ENCODE data around the gene OR9Q1.
"Not testable (repeated sequence)": the region's sequence is repeated elsewhere in the genome, so short reads cannot be mapped to it uniquely, and the experiment has no call there.

The OR9Q1 gene, protein sequence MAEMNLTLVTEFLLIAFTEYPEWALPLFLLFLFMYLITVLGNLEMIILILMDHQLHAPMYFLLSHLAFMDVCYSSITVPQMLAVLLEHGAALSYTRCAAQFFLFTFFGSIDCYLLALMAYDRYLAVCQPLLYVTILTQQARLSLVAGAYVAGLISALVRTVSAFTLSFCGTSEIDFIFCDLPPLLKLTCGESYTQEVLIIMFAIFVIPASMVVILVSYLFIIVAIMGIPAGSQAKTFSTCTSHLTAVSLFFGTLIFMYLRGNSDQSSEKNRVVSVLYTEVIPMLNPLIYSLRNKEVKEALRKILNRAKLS

DNA sequence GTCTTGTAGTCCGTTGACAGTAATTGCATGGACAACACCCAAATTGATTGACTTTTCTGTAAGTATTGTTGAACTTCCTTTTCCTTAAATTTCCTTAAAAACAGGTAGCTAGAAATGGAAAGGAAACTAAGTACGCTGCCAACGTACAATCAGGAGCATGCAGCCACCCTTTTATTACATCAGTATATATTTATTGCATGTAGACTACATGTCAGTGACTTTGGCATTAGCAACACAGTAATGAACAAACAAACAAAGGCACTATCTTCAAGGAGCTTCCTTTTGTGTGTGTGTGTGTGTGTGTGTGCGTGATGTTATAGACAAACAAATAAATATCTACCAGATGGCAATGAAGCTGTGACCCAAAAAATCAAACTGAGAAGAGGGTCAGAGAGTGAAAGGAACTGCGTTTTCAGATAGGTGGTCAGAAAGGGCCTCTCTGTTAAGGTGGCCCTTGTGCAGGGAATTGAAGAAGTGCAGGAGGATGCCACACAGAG is at the start of gene OR9Q1:
TSS of gene OR9Q1 (plus strand) at position 447 of the 497 bp plus-strand sequence. CDS start 155,564 bp downstream, outside the sequence.
- H3K4me3 ChIP-seq = no peak within 1 kb of the TSS
- H3K27me3 ChIP-seq (ENCODE audit: low read depth) = 0 out of 2 replicates have a peak, but pooled peaks cover 2% of the 10 kb centered on the region
- H3K36me3 ChIP-seq (replicated peaks) = no peaks in the 10 kb centered on the region
- H3K9me3 ChIP-seq = no peaks in the 10 kb centered on the region
- in situ Hi-C loops (cut with MboI; ENCODE audit: low sequenced_read_pairs) = no loop called here
- H3K4me1 ChIP-seq = no peaks in the 10 kb centered on the region
- no peak for DNase-seq (ENCODE audit: low spot score in 2 of 2)

DNA sequence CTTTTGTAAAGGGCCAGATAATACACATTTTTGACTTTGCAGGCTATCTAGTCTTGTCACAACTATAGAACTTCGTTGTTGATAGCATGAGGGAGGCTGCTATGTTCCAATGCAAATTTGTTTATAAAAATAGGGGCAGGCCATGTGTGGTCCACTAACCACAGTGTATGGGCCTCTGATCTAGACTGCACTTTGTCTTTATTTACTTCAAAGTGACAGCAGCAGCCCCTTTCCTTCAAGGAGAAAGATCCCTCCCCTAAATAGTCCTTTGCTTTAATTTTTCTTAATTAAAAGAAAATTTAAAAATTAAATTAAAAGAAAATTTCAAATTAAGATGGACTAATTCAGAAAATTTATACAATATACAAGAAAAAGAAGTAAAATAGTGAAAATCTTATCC is 49.5 kb upstream of the OR9Q1 start:
- Histone ChIP-seq H3K36me3 (replicated peaks) (no peaks in the 10 kb centered on the region), H3K27me3 (ENCODE audit: low read depth) (no peaks in the 10 kb centered on the region), H3K4me1 (no peaks in the 10 kb centered on the region), H3K9me3 (no peaks in the 10 kb centered on the region), H3K4me3 (no peak overlapping the region)
- DNase-seq (ENCODE audit: low spot score in 2 of 2) = no peak
- in situ Hi-C loops (cut with MboI; ENCODE audit: low sequenced_read_pairs) = no loop called here

DNA sequence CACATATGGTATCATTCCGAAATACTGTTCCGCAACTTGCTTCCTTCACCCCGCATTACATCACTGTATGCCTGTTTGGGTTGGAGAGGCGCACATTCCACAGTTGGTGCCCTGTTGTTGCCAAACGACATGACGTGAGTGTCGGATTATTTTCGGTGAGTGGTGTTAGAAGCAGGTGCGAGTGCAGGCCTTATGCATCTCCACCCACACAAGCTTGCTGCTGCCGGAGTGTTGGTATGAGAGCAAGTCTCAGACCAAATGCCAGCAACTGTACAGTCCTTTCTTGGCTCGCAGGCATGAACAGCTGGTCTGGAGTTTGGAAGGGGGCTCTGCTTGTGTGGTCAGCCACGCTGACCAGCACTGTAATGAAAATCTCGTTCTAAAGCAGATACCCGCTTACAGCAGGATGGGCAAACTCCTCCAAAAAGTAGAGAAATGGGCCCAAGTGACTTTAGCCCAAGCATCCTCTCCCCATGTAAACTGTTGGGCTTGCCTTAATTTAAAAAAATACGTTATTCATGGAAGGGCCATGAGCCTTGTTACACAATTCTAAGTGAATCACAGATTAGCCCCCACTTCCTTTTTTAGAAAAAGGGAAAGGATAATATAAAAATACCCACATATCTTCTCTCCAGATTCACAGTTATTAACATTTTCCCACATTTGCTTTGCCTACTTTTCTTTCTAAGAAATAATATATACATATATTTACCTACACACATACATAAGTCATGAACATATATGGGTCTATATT is 48.7 kb upstream of the OR9Q1 start:
- DNase-seq (ENCODE audit: low spot score in 2 of 2) = no peak
- no peak overlapping the region for H3K4me3 ChIP-seq
- H3K36me3 ChIP-seq (replicated peaks) = no peaks in the 10 kb centered on the region
- no peaks in the 10 kb centered on the region for H3K4me1 ChIP-seq
- no peaks in the 10 kb centered on the region for H3K9me3 ChIP-seq
- no peaks in the 10 kb centered on the region for H3K27me3 ChIP-seq (ENCODE audit: low read depth)
- in situ Hi-C loops (cut with MboI; ENCODE audit: low sequenced_read_pairs) = no loop called here

DNA sequence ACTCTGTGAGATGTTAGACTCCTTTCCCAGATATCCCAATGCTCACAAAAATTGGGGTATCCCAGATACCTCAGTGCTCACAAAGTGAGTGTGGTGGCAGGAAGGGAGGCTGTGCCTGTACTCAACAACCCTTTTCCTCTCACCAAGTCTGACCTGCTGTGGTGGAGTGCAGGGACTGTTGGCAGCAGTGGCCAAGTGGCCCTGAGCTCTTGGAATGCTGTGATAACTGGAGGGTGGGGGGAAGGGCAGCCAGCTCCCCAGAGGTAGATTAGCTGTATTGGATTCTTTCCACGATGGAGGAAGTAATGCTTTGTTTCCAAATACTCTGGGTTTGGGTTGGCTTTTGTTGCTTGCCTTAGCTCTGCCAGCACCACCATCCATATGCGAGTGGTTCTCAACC is 46.0 kb upstream of the OR9Q1 start:
- Histone ChIP-seq H3K36me3 (replicated peaks) (no peaks in the 10 kb centered on the region), H3K4me1 (no peaks in the 10 kb centered on the region), H3K27me3 (ENCODE audit: low read depth) (no peaks in the 10 kb centered on the region), H3K4me3 (no peak overlapping the region), H3K9me3 (no peaks in the 10 kb centered on the region)
- in situ Hi-C loops (cut with MboI; ENCODE audit: low sequenced_read_pairs) = no loop called here
- DNase-seq (ENCODE audit: low spot score in 2 of 2) = no peak

DNA sequence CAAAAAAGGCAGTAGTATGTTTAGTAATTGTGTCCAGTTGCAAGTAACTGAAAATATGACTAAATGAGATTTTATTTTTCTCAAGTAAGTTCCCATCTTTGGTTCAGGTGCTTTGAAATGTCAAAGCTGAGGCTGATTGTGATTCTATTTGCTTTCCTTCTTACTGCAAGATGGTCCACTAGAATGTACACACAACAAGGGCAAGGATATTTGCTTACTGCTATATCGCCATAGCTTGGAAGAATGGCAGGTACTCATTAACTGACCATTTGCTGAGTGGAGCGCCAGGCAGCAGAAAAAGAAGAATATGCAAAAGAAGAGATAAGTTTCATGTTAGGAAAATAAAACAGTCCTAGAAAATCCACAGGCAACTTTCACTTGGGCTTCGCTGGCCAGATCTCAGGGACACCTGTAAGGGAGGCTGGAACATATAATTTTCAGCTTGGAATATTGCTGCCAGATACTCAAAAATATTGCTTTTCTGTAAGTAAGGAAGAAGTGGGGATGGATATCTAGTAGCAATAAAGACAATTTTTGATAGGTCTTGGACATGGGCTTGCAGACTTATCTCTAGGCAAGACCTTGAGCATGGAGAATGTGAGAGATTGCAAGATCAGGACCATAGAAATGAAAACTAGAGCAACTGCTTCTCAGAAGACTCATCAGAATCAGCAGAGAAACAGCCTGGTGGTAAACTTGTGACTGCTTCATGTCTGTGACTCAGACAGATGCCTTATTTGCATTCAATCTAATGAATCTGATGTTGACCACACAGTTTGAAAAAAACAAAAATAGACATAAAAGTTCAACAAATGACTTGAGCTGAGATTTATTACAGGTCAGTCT is 44.8 kb upstream of the OR9Q1 start:
- H3K4me1 ChIP-seq = no peaks in the 10 kb centered on the region
- H3K9me3 ChIP-seq = no peaks in the 10 kb centered on the region
- in situ Hi-C loops (cut with MboI; ENCODE audit: low sequenced_read_pairs) = no loop called here
- no peak for DNase-seq (ENCODE audit: low spot score in 2 of 2)
- no peak overlapping the region for H3K4me3 ChIP-seq
- H3K36me3 ChIP-seq (replicated peaks) = no peaks in the 10 kb centered on the region
- H3K27me3 ChIP-seq (ENCODE audit: low read depth) = no peaks in the 10 kb centered on the region

DNA sequence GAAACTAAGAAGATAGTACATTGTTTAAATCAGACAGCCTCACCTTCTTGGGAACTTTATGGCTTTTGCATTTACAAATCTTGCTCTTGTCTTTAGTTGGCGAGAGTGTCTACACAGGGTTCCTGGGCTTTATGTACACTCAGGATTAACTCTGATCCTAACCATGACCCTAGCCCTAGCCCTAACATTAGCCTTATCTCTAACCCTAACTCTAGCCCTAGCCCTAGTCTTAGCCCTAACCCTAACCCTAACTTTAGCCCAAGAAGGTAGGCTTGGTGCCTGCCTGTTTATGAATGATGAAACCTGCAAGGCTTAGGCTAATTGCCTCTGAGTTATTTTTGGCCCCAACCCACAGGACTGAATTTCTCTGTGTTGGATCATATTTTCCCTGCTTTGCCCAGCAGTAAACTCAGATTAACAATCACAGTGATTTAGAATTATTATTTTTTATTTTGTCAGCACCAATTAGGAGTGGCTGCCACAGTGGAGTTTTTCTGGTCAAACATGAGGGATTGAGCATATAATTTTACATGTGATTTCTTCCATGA is 44.1 kb upstream of the OR9Q1 start:
- H3K27me3 ChIP-seq (ENCODE audit: low read depth) = no peaks in the 10 kb centered on the region
- H3K9me3 ChIP-seq = no peaks in the 10 kb centered on the region
- in situ Hi-C loops (cut with MboI; ENCODE audit: low sequenced_read_pairs) = no loop called here
- no peak for DNase-seq (ENCODE audit: low spot score in 2 of 2)
- no peaks in the 10 kb centered on the region for H3K4me1 ChIP-seq
- no peak overlapping the region for H3K4me3 ChIP-seq
- H3K36me3 ChIP-seq (replicated peaks) = no peaks in the 10 kb centered on the region

DNA sequence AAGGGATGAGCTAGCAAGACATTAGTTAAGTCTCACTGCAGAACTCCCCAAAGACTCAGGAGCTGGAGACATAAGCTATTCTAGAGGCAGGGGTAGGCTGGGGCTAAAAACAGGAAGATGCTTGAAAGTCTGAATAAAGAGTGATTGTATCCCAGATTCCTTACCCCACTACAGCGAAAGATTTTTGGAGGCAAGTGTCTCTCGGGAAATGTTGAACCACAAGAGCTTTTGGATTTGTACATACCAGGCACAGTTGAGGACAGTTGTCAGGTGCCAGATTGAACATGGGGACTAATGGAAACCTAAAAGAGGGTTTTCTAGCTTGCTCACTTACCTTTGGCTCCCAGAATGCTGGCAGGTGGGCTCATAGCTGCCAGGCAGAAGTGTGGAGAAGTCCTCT is 43.5 kb upstream of the OR9Q1 start:
- Histone ChIP-seq H3K27me3 (ENCODE audit: low read depth) (no peaks in the 10 kb centered on the region), H3K4me3 (no peak overlapping the region), H3K4me1 (no peaks in the 10 kb centered on the region), H3K9me3 (no peaks in the 10 kb centered on the region), H3K36me3 (replicated peaks) (no peaks in the 10 kb centered on the region)
- in situ Hi-C loops (cut with MboI; ENCODE audit: low sequenced_read_pairs) = no loop called here
- no peak for DNase-seq (ENCODE audit: low spot score in 2 of 2)

DNA sequence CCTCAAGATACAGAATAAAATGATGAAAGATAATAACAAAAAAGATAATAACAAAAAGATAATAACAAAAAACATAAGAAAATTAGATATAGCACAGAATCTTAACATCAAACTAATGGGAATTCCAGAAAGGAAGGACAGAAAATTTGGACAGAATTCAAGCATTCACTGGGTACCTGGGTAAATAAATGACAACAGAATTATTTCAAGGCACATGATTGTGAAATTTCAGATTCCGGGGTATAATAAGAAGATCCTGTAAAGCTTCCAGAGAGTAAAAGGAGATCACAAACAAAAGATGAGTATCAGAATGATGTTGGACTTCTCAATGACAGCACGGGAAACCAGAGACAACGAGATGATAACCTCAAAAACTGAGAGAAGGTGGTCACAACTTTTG is 42.1 kb upstream of the OR9Q1 start:
- Histone ChIP-seq H3K9me3 (no peaks in the 10 kb centered on the region), H3K27me3 (ENCODE audit: low read depth) (no peaks in the 10 kb centered on the region), H3K4me3 (no peak overlapping the region), H3K36me3 (replicated peaks) (no peaks in the 10 kb centered on the region), H3K4me1 (no peaks in the 10 kb centered on the region)
- in situ Hi-C loops (cut with MboI; ENCODE audit: low sequenced_read_pairs) = no loop called here
- DNase-seq (ENCODE audit: low spot score in 2 of 2) = no peak

DNA sequence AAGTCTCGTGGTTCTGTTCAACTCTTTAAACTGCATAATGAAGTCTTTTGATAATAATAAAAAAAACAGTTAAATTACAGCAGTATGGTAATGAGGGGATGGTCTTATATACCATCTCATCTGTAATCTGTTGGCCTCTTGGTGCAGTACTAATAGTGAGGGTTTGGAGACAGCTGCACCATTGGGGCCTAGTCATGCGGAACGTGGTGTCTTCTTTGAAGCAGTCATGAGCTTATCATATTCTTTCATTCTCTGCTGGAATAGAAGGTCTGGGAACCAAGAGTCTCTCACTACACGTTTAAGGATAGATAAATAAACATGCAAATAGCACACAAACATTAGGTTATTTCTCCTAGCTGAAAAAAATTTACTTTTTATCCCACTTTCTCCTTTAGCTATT is 40.9 kb upstream of the OR9Q1 start:
- Histone ChIP-seq H3K4me1 (no peaks in the 10 kb centered on the region), H3K27me3 (ENCODE audit: low read depth) (no peaks in the 10 kb centered on the region), H3K9me3 (no peaks in the 10 kb centered on the region), H3K36me3 (replicated peaks) (no peaks in the 10 kb centered on the region), H3K4me3 (no peak overlapping the region)
- in situ Hi-C loops (cut with MboI; ENCODE audit: low sequenced_read_pairs) = no loop called here
- DNase-seq (ENCODE audit: low spot score in 2 of 2) = no peak

DNA sequence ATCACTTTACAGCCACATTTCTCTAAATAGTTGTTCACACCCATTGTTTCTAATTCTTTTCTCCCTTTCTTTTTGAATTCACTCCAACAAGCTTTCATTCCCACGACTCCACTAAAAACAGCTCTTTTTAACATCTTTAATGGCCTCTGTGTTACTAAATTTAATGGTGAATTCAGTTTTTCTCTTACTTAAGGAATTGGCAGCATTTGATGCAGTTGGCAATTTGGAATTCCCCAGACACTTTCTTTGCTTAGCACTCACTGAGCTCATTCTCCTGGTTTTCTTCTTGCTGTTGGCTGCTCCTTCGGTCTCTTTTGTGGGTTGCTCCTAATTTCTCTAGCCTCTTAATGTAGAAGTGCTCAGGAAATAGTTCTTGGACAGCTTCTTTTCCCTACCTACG is 40.5 kb upstream of the OR9Q1 start:
- Histone ChIP-seq H3K4me1 (no peaks in the 10 kb centered on the region), H3K36me3 (replicated peaks) (no peaks in the 10 kb centered on the region), H3K9me3 (no peaks in the 10 kb centered on the region), H3K27me3 (ENCODE audit: low read depth) (no peaks in the 10 kb centered on the region), H3K4me3 (no peak overlapping the region)
- no peak for DNase-seq (ENCODE audit: low spot score in 2 of 2)
- in situ Hi-C loops (cut with MboI; ENCODE audit: low sequenced_read_pairs) = no loop called here

DNA sequence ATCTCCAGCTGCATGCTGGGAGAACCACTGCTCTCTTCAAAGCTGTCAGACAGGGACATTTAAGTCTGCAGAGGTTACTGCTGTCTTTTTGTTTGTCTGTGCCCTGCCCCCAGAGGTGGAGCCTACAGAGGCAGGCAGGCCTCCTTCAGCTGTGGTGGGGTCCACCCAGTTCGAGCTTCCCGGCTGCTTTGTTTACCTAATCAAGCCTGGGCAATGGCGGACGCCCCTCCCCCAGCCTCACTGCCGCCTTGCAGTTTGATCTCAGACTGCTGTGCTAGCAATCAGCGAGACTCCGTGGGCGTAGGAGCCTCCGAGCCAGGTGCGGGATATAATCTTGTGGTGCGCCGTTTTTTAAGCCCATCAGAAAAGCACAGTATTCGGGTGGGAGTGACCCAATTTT is 24.2 kb upstream of the OR9Q1 start:
- H3K36me3 ChIP-seq (replicated peaks); H3K27me3 ChIP-seq (ENCODE audit: low read depth); H3K9me3 ChIP-seq; H3K4me1 ChIP-seq; DNase-seq (ENCODE audit: low spot score in 2 of 2); H3K4me3 ChIP-seq; in situ Hi-C loops (cut with MboI; ENCODE audit: low sequenced_read_pairs): not testable (repeated sequence)

DNA sequence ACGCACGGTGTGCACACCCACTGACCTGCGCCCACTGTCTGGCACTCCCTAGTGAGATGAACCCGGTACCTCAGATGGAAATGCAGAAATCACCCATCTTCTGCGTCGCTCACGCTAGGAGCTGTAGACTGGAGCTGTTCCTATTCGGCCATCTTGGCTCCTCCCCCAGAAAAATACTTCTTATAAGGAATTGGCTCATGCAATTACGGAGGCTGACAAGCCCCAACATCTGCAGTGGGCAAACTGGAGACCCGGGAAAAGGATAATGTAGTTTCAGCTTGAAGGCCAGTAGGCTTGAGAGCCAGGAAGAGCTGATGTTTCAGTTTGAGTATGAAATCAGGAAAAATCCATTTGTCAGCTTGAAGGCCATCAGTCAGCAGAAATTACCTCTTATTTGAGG is 23.7 kb upstream of the OR9Q1 start:
- H3K4me1 ChIP-seq; H3K27me3 ChIP-seq (ENCODE audit: low read depth); H3K36me3 ChIP-seq (replicated peaks); in situ Hi-C loops (cut with MboI; ENCODE audit: low sequenced_read_pairs); DNase-seq (ENCODE audit: low spot score in 2 of 2); H3K9me3 ChIP-seq; H3K4me3 ChIP-seq: not testable (repeated sequence)

DNA sequence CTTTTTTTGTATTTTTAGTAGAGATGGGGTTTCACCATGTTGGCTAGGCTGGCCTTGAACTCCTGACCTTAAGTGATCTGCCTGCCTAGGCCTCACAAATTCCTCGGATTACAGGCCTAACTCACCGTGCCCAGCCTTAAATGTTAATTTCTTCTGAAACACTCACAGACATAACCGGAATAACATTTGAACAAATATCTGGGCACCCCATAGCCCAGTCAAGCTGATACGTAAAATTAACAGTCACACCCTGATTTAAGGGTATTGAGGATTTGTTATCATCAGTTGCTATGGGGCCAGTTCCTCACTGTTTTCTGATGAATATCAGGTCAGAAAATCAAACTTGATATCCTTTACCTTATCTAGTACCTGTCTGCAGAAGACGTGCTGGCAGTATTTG is 23.0 kb upstream of the OR9Q1 start:
- H3K36me3 ChIP-seq (replicated peaks) = no peaks in the 10 kb centered on the region
- in situ Hi-C loops (cut with MboI; ENCODE audit: low sequenced_read_pairs) = no loop called here
- no peak overlapping the region for H3K4me3 ChIP-seq
- DNase-seq (ENCODE audit: low spot score in 2 of 2) = no peak
- H3K27me3 ChIP-seq (ENCODE audit: low read depth) = no peaks in the 10 kb centered on the region
- no peaks in the 10 kb centered on the region for H3K9me3 ChIP-seq
- no peaks in the 10 kb centered on the region for H3K4me1 ChIP-seq

Measured in HAP-1 (cell line).